IMR-90 (cell line): ENCODE measurements around the gene PARP12. TPM values are rescaled to one million over a fixed set of nuclear protein-coding genes. Genes with fewer than 3 reads are reported as not detected.

Source experiments
- ATAC-seq: fragments of 200-7000 bp; cut with Tn5 transposase; 2 replicates; pipeline ENCODE4 v1.9.1; 2020; ENCODE audit warnings: low read depth, mild to moderate bottlenecking, moderate library complexity
- BruUV-seq: library from RNA; stranded (reverse); fragments of 400-500 nt; replicated peaks from 2 replicates; lab custom pipeline; 2021; lab: Mats Ljungman, UMichigan
- CTCF ChIA-PET: fragments of 300-600 bp; formaldehyde crosslinking; extraction: SDS; loops from one replicate; lab custom pipeline; 2021; ENCODE audit warnings: antibody characterized with exemption; lab: Yijun Ruan, JAX
- POLR2A ChIA-PET: fragments of 300-600 bp; sonication (Branson Sonifier 250); formaldehyde crosslinking; loops from one replicate; lab custom pipeline; 2022; ENCODE audit warnings: antibody characterized with exemption; ENCODE audit not compliant: unreplicated experiment; lab: Charles Lee
- DNase-seq: peaks from one replicate; pipeline ENCODE4 v3.0.0; 2013
- H2AFZ ChIP-seq: replicated peaks from 2 replicates; pipeline ENCODE3; 2013; ENCODE audit warnings: low read length, mild to moderate bottlenecking; ENCODE audit not compliant: poor library complexity
- H2AK5ac ChIP-seq: 2 replicates; pipeline ENCODE4 v1.6.1; 2013; ENCODE audit warnings: low read depth, low read length, inconsistent platforms
- H2AK9ac ChIP-seq: replicated peaks from 2 replicates; pipeline ENCODE3; 2013; ENCODE audit warnings: mild to moderate bottlenecking, low read depth, low read length, moderate library complexity; ENCODE audit not compliant: poor library complexity
- H2BK120ac ChIP-seq: 2 replicates; pipeline ENCODE4 v1.6.1; 2013; ENCODE audit warnings: low read depth, low read length, inconsistent platforms
- H2BK15ac ChIP-seq: 3 replicates; pipeline ENCODE4 v1.6.1; 2013; ENCODE audit warnings: low read depth, low read length, inconsistent platforms
- H2BK20ac ChIP-seq: 2 replicates; pipeline ENCODE4 v1.6.1; 2013; ENCODE audit warnings: low read depth, mild to moderate bottlenecking, inconsistent platforms, low read length, moderate library complexity
- H2BK5ac ChIP-seq: 2 replicates; pipeline ENCODE4 v1.6.1; 2013; ENCODE audit warnings: mild to moderate bottlenecking, low read depth, low read length, inconsistent platforms; ENCODE audit not compliant: poor library complexity, severe bottlenecking
- H3K14ac ChIP-seq: replicated peaks from 2 replicates; pipeline ENCODE4 v1.6.1; 2013; ENCODE audit warnings: low read depth, low read length, inconsistent platforms
- H3K18ac ChIP-seq: 2 replicates; pipeline ENCODE4 v1.6.1; 2013; ENCODE audit warnings: low read depth, low read length, control low read depth
- H3K23ac ChIP-seq: 2 replicates; pipeline ENCODE4 v1.6.1; 2013; ENCODE audit warnings: low read depth, low read length, inconsistent platforms
- H3K27ac ChIP-seq: 2 replicates; pipeline ENCODE4 v1.5.1; 2013; ENCODE audit warnings: mild to moderate bottlenecking, control low read depth, low read length; ENCODE audit not compliant: insufficient read depth
- H3K27me3 ChIP-seq: 2 replicates; pipeline ENCODE4 v1.6.1; 2013; ENCODE audit warnings: low read length; ENCODE audit not compliant: control insufficient read depth, insufficient read depth
- H3K36me3 ChIP-seq: 2 replicates; pipeline ENCODE4 v1.6.1; 2013; ENCODE audit warnings: low read length, mixed read lengths; ENCODE audit not compliant: control insufficient read depth, insufficient read depth
- H3K4ac ChIP-seq: 2 replicates; pipeline ENCODE4 v1.6.1; 2013; ENCODE audit warnings: low read depth, low read length, inconsistent platforms
- H3K4me1 ChIP-seq: 2 replicates; pipeline ENCODE4 v1.6.1; 2013; ENCODE audit warnings: low read length, mixed read lengths; ENCODE audit not compliant: control insufficient read depth, insufficient read depth
- H3K4me2 ChIP-seq: 2 replicates; pipeline ENCODE4 v1.6.1; 2013; ENCODE audit warnings: low read depth, mild to moderate bottlenecking, control low read depth, low read length, moderate library complexity
- H3K4me3 ChIP-seq: 2 replicates; pipeline ENCODE4 v1.5.1; 2013; ENCODE audit warnings: low read depth, mild to moderate bottlenecking, control low read depth, low read length, moderate library complexity; ENCODE audit not compliant: insufficient read depth
- H3K56ac ChIP-seq: 2 replicates; pipeline ENCODE4 v1.6.1; 2013; ENCODE audit warnings: low read length, inconsistent platforms; ENCODE audit not compliant: insufficient read depth; ENCODE audit errors: extremely low read depth
- H3K79me1 ChIP-seq, 2 experiments: 2 replicates each; pipeline ENCODE4 v1.6.1; 2013; ENCODE audit warnings: low read length in 2 of 2, inconsistent platforms in 1 of 2, low read depth in 1 of 2
- H3K9ac ChIP-seq: 2 replicates; pipeline ENCODE4 v1.6.1; 2013; ENCODE audit warnings: low read depth, low read length, control low read depth
- H3K9me1 ChIP-seq: 2 replicates; pipeline ENCODE4 v1.6.1; 2013; ENCODE audit warnings: low read length, inconsistent platforms; ENCODE audit not compliant: insufficient read depth
- H3K9me3 ChIP-seq: 2 replicates; pipeline ENCODE4 v1.6.1; 2013; ENCODE audit warnings: low read length; ENCODE audit not compliant: control insufficient read depth, insufficient read depth
- H4K20me1 ChIP-seq: 2 replicates; pipeline ENCODE4 v1.6.1; 2013; ENCODE audit warnings: low read length, inconsistent platforms; ENCODE audit not compliant: insufficient read depth
- H4K5ac ChIP-seq: 2 replicates; pipeline ENCODE4 v1.6.1; 2013; ENCODE audit warnings: mild to moderate bottlenecking, low read depth, low read length, control low read depth
- H4K8ac ChIP-seq, 2 experiments: 2 replicates each; pipeline ENCODE4 v1.6.1; 2013; ENCODE audit warnings: low read depth in 2 of 2, low read length in 2 of 2, control low read depth in 1 of 2, inconsistent platforms in 1 of 2
- H4K91ac ChIP-seq: 2 replicates; pipeline ENCODE4 v1.6.1; 2013; ENCODE audit warnings: low read depth, low read length, inconsistent platforms; ENCODE audit not compliant: insufficient read depth
- BHLHE40 ChIP-seq: fragments of 150-350 bp; IDR thresholded peaks from 2 replicates; pipeline ENCODE4 v1.6.1; 2016; ENCODE audit warnings: mild to moderate bottlenecking, low read depth, low read length
- CHD1 ChIP-seq: IDR thresholded peaks from 2 replicates; pipeline ENCODE4 v1.6.1; 2012; ENCODE audit warnings: low read depth, low read length, improper control_type of control experiment
- ELK1 ChIP-seq: fragments of 150-350 bp; IDR thresholded peaks from 2 replicates; pipeline ENCODE4 v1.6.1; 2016; ENCODE audit warnings: low read depth, mild to moderate bottlenecking, low read length, moderate library complexity, borderline replicate concordance
- MXI1 ChIP-seq: IDR thresholded peaks from 2 replicates; pipeline ENCODE4 v1.6.1; 2012; ENCODE audit warnings: low read depth, mild to moderate bottlenecking, low read length, moderate library complexity, borderline replicate concordance
- NFE2L2 ChIP-seq: fragments of 150-350 bp; IDR thresholded peaks from 2 replicates; pipeline ENCODE4 v1.6.1; 2016; ENCODE audit warnings: low read depth, mild to moderate bottlenecking, low read length
- POLR2A ChIP-seq: IDR thresholded peaks from 2 replicates; pipeline ENCODE4 v1.6.1; 2012; ENCODE audit warnings: mild to moderate bottlenecking, low read depth, low read length
- RAD21 ChIP-seq: IDR thresholded peaks from 2 replicates; pipeline ENCODE4 v1.6.1; 2012; ENCODE audit warnings: low read length, improper control_type of control experiment
- RCOR1 ChIP-seq: IDR thresholded peaks from 2 replicates; pipeline ENCODE4 v1.6.1; 2012; ENCODE audit warnings: mild to moderate bottlenecking, low read length, improper control_type of control experiment; ENCODE audit not compliant: insufficient replicate concordance
- RFX5 ChIP-seq: IDR thresholded peaks from 2 replicates; pipeline ENCODE4 v1.8.0; 2012; ENCODE audit warnings: low read depth, mild to moderate bottlenecking, low read length, moderate library complexity
- WGBS, 2 experiments: methylation state at CpG; one replicate each; pipeline versions ENCODE4 v1.1.5 to v1.1.7; 2013; ENCODE audit warnings: missing lambda C conversion rate in 2 of 2; ENCODE audit not compliant: insufficient read length in 1 of 2; ENCODE audit errors: extremely low coverage in 2 of 2; 5-methylcytosine and 5-hydroxymethylcytosine counted together
- dilution Hi-C: fragments of 300-500 bp; cut with HindIII; formaldehyde crosslinking; loops from one replicate; pipeline ENCODE4 v1.14.3; 2018; ENCODE audit warnings: low sequenced_read_pairs; ENCODE audit not compliant: unreplicated experiment
- in situ Hi-C: fragments of 300-500 bp; cut with MboI; formaldehyde crosslinking; loops from 3 replicates; pipeline ENCODE4 v1.14.3; 2019; ENCODE audit warnings: low sequenced_read_pairs, inconsistent platforms, mixed read lengths
- intact Hi-C: fragments of 100-400 bp; cut with micrococcal nuclease; formaldehyde crosslinking; loops from 2 replicates; pipeline ENCODE4 v1.10.0; 2022
- polyA plus RNA-seq, 3 experiments: library from polyadenylated mRNA; depleted of rRNA; stranded (reverse); fragments of >200 nt; gene quantifications; 2 replicates each; pipeline ENCODE4 v1.2.3, GENCODE V29; 2012; ENCODE audit warnings: low replicate concordance in 1 of 3
- total RNA-seq: library from RNA; depleted of rRNA; stranded (reverse); fragments of >200 nt; gene quantifications from 2 replicates; pipeline ENCODE4 v1.2.3, GENCODE V29; 2012

The PARP12 gene
- total and polyA plus RNA-seq, 2 of the 4 experiments (the other 2 are of a cell fraction) = 7.2 to 11.3 TPM

GRCh38 chr7:140067052-140067451 lies 4.3 kb upstream of the PARP12 start:
- no peak overlapping the region for H2AK5ac ChIP-seq
- no peak overlapping the region for H2AFZ ChIP-seq
- H3K4ac ChIP-seq = no peak overlapping the region
- H3K14ac ChIP-seq = no peak overlapping the region
- no peak overlapping the region for H4K91ac ChIP-seq
- no peaks in the 10 kb centered on the region for H3K4me1 ChIP-seq
- peaks cover 6 to 8% of the 10 kb centered on the region in 2 experiments; a peak in 2 of 4 replicates for H3K79me1 ChIP-seq
- in situ Hi-C loops = no loop called here
- no peak overlapping the region for H3K56ac ChIP-seq
- no peak overlapping the region for H2AK9ac ChIP-seq
- H2BK5ac ChIP-seq = no peak overlapping the region
- POLR2A ChIA-PET = no interaction called here
- no CpG with 5 or more reads among the region's 2 CpGs for WGBS, 2 experiments
- no peak overlapping the region for H3K4me3 ChIP-seq
- peaks cover 2% of the 10 kb centered on the region; the same call in 1 of the 2 replicates for H3K27me3 ChIP-seq
- CTCF ChIA-PET = no interaction called here
- H3K9me1 ChIP-seq = no peaks in the 10 kb centered on the region
- BruUV-seq = no TSS peak
- H2BK15ac ChIP-seq = no peak overlapping the region
- no peak overlapping the region for H3K9ac ChIP-seq
- no peak overlapping the region for H3K27ac ChIP-seq
- no peaks in the 10 kb centered on the region for H3K36me3 ChIP-seq
- H3K23ac ChIP-seq = no peak overlapping the region
- H3K18ac ChIP-seq = no peak overlapping the region
- no peaks in the 10 kb centered on the region for H4K20me1 ChIP-seq
- ATAC-seq (no peak), DNase-seq (no peak)
- H4K5ac ChIP-seq = no peak overlapping the region
- intact Hi-C loops = no loop called here
- H3K4me2 ChIP-seq = no peak overlapping the region
- TF ChIP-seq RAD21 (no peak), BHLHE40 (no peak), ELK1 (no peak), POLR2A (no peak), NFE2L2 (no peak), CHD1 (no peak), RFX5 (no peak), MXI1 (no peak), RCOR1 (no peak)
- peaks cover 7% of the 10 kb centered on the region for H3K9me3 ChIP-seq
- no peak overlapping the region for H4K8ac ChIP-seq
- dilution Hi-C loops = no loop called here
- no peak overlapping the region for H2BK20ac ChIP-seq
- H2BK120ac ChIP-seq = no peak overlapping the region
